Smooth muscle cell (in vitro differentiated cells): ENCODE data around the gene HOXC4. TPM values are rescaled to one million over a fixed set of nuclear protein-coding genes. Genes with fewer than 3 reads are reported as not detected.

Experiments used
- DNase-seq: peaks from one replicate; lab custom pipeline; 2025; ENCODE audit not compliant: unreplicated experiment; lab: John Stamatoyannopoulos, UW
- H2AFZ ChIP-seq: fragments of 200-600 bp; sonication (generic); 2 replicates; pipeline ENCODE4 v1.6.0; 2016; ENCODE audit warnings: antibody characterized with exemption, low read depth, mild to moderate bottlenecking
- H3F3A ChIP-seq: fragments of 200-600 bp; sonication (generic); 2 replicates; pipeline ENCODE4 v1.6.0; 2017; ENCODE audit warnings: antibody characterized with exemption, low read depth
- H3K27ac ChIP-seq: fragments of 200-600 bp; sonication (generic); 2 replicates; pipeline ENCODE4 v1.5.1; 2016; ENCODE audit warnings: low read depth, mild to moderate bottlenecking
- H3K27me3 ChIP-seq: fragments of 200-600 bp; sonication (generic); 2 replicates; pipeline ENCODE4 v1.6.1; 2016; ENCODE audit warnings: low read depth, mild to moderate bottlenecking
- H3K36me3 ChIP-seq: fragments of 200-600 bp; sonication (generic); 2 replicates; pipeline ENCODE4 v1.5.1; 2016; ENCODE audit warnings: low read depth
- H3K4me1 ChIP-seq: fragments of 200-600 bp; sonication (generic); 2 replicates; pipeline ENCODE4 v1.5.1; 2016; ENCODE audit warnings: low read depth
- H3K4me2 ChIP-seq: fragments of 200-600 bp; sonication (generic); 2 replicates; pipeline ENCODE4 v1.6.0; 2016; ENCODE audit warnings: mild to moderate bottlenecking
- H3K4me3 ChIP-seq: fragments of 200-600 bp; sonication (generic); 2 replicates; pipeline ENCODE4 v1.5.1; 2016; ENCODE audit warnings: mild to moderate bottlenecking
- H3K79me2 ChIP-seq: fragments of 200-600 bp; sonication (generic); 2 replicates; pipeline ENCODE4 v1.6.0; 2016; ENCODE audit warnings: low read depth, mild to moderate bottlenecking
- H3K9ac ChIP-seq: fragments of 200-600 bp; sonication (generic); 2 replicates; pipeline ENCODE4 v1.6.0; 2016; ENCODE audit warnings: low read depth
- H3K9me3 ChIP-seq: fragments of 200-600 bp; sonication (generic); replicated peaks from 2 replicates; pipeline ENCODE4 v1.5.1; 2016; ENCODE audit warnings: low read depth
- H4K20me1 ChIP-seq: fragments of 200-600 bp; sonication (generic); 2 replicates; pipeline ENCODE4 v1.6.0; 2016; ENCODE audit warnings: low read depth
- CTCF ChIP-seq: fragments of 200-600 bp; sonication (generic); IDR thresholded peaks from 2 replicates; pipeline ENCODE4 v1.5.1; 2017; ENCODE audit warnings: borderline replicate concordance, mild to moderate bottlenecking, antibody characterized with exemption; ENCODE audit not compliant: insufficient read depth, poor library complexity, severe bottlenecking
- WGBS: methylation state at CpG from one replicate; pipeline ENCODE4 v1.1.7; 2016; ENCODE audit warnings: low lambda C conversion rate; 5-methylcytosine and 5-hydroxymethylcytosine counted together
- polyA plus RNA-seq: library from polyadenylated mRNA; unstranded; fragments of >200 nt; fragmentation: Nextera tagmentation; extraction: Ambion mirVana; gene quantifications from 2 replicates; pipeline ENCODE4 v1.2.1, GENCODE V29; 2016
- total RNA-seq: library from RNA; depleted of rRNA; stranded (reverse); fragments of >200 nt; gene quantifications from 2 replicates; pipeline ENCODE4 v1.2.3, GENCODE V29; 2014

HOXC4 gene
- total and polyA plus RNA-seq, 2 experiments from 2014 or later = 0.49 to 1.2 TPM

GRCh38 chr12:54034785-54035310 lies 18.8 kb upstream of the HOXC4 start:
- peaks cover 8% of the 10 kb centered on the region for H3K4me1 ChIP-seq

GRCh38 chr12:54035568-54036264 lies 17.9 kb upstream of the HOXC4 start:
- Histone ChIP-seq H3K4me2 (no peak overlapping the region), H4K20me1 (no peaks in the 10 kb centered on the region), H3K79me2 (no peaks in the 10 kb centered on the region), H3K4me1 (peaks cover 4% of the 10 kb centered on the region), H3K27me3 (peaks cover 99% of the 10 kb centered on the region), H3K36me3 (no peaks in the 10 kb centered on the region), H3K27ac (no peak overlapping the region), H2AFZ (no peak overlapping the region), H3K4me3 (no peak overlapping the region), H3F3A (no peaks in the 10 kb centered on the region), H3K9ac (no peak overlapping the region), H3K9me3 (no peaks in the 10 kb centered on the region)
- no peak for DNase-seq
- no peak for TF ChIP-seq CTCF
- WGBS = 52% methylated on average over 6 of the region's 6 CpGs

More at GRCh38 chr12:54034785-54035310, 18.8 kb upstream of the HOXC4 start:
- no peaks in the 10 kb centered on the region for H3K9me3 ChIP-seq
- H3K79me2 ChIP-seq = no peaks in the 10 kb centered on the region
- H3K4me2 ChIP-seq = peak overlapping the region; percentile 81
- H3F3A ChIP-seq = no peaks in the 10 kb centered on the region
- no peak overlapping the region for H3K9ac ChIP-seq
- TF ChIP-seq CTCF = no peak
- no peak overlapping the region for H3K27ac ChIP-seq
- WGBS = 37% methylated on average over 22 of the region's 22 CpGs
- H3K36me3 ChIP-seq = no peaks in the 10 kb centered on the region
- H3K4me3 ChIP-seq = no peak overlapping the region
- no peak for DNase-seq
- no peaks in the 10 kb centered on the region for H4K20me1 ChIP-seq
- no peak overlapping the region for H2AFZ ChIP-seq
- H3K27me3 ChIP-seq = peaks cover 99% of the 10 kb centered on the region

- H3K36me3 ChIP-seq = no peaks in the 10 kb centered on the region
- no peaks in the 10 kb centered on the region for H3K79me2 ChIP-seq
- no peaks in the 10 kb centered on the region for H3K4me1 ChIP-seq
- no peaks in the 10 kb centered on the region for H3K9me3 ChIP-seq
- 72% methylated on average over 14 of the region's 14 CpGs for whole genome bisulfite sequencing
- no peak overlapping the region for H3K4me3 ChIP-seq
- no peak overlapping the region for H3K4me2 ChIP-seq
- H3K9ac ChIP-seq = no peak overlapping the region
- no peak for TF ChIP-seq CTCF
- H3F3A ChIP-seq = no peaks in the 10 kb centered on the region
- no peak for DNase-seq
- no peaks in the 10 kb centered on the region for H4K20me1 ChIP-seq
- H2AFZ ChIP-seq = no peak overlapping the region
- H3K27ac ChIP-seq = no peak overlapping the region
- peaks cover 100% of the 10 kb centered on the region for H3K27me3 ChIP-seq
These were observed 16.8 kb upstream of the HOXC4 start for GRCh38 chr12:54036620-54037359.
